Pancreas (tissue), 10 donors: Measurements from ENCODE around the gene MESP1. TPM values are rescaled to one million over a fixed set of nuclear protein-coding genes. Genes with fewer than 3 reads are reported as not detected.

Source experiments
- ATAC-seq, 4 donors: fragments of 200-7000 bp; cut with Tn5 transposase; one replicate each; pipeline versions ENCODE4 v1.8.0 to v1.9.1; 2020; ENCODE audit warnings: mild to moderate bottlenecking in 4 of 4, moderate library complexity in 4 of 4
- DNase-seq, 6 donors: peaks; one replicate each; pipeline ENCODE4 v3.0.0-alpha.2; 2020
- FAIRE-seq: peaks from 2 replicates; lab custom pipeline; 2012; peaks lifted over from hg19 to GRCh38; lab: Jason Lieb, UNC
- H3K27ac ChIP-seq, 4 donors: fragments of 200-600 bp; sonication (generic); 1 replicate in 3 of 4; 2 replicates in 1 of 4; pipeline versions ENCODE4 v1.5.0 to v1.8.0; 2020
- H3K27me3 ChIP-seq, 4 donors: fragments of 200-600 bp; one replicate each; pipeline ENCODE4 v1.8.0; 2021
- H3K36me3 ChIP-seq, 3 donors: fragments of 200-600 bp; sonication (generic) in 1 of 3; one replicate each; pipeline versions ENCODE4 v1.5.0 to v1.8.0; 2020 to 2021
- H3K4me1 ChIP-seq, 3 donors: fragments of 200-600 bp; one replicate each; pipeline ENCODE4 v1.8.0; 2021
- H3K4me3 ChIP-seq, 4 donors: fragments of 200-600 bp; sonication (generic) in 2 of 4; one replicate each; pipeline versions ENCODE4 v1.5.0 to v1.8.0; 2020 to 2021
- H3K9me3 ChIP-seq, 4 donors: fragments of 200-600 bp; one replicate each; pipeline ENCODE4 v1.8.0; 2021
- CTCF ChIP-seq, 4 donors: fragments of 200-600 bp; sonication (generic) in 3 of 4; IDR thresholded peaks; one replicate each; pipeline versions ENCODE4 v1.5.0 to v1.8.0; 2021; ENCODE audit warnings: antibody characterized with exemption in 4 of 4
- WGBS, 2 donors: extraction: QIAGEN DNeasy Blood & Tissue Kit; methylation state at CpG; one replicate each; pipeline ENCODE4 v1.1.7; 2013; 5-methylcytosine and 5-hydroxymethylcytosine counted together
- intact Hi-C, 3 donors: fragments of 100-400 bp; cut with DNase I; formaldehyde crosslinking; loops; one replicate each; pipeline versions ENCODE4 v1.11.1 to v1.14.2; 2022
- polyA plus RNA-seq, 2 donors: library from polyadenylated mRNA; stranded (reverse); fragments of 200-250 nt; gene quantifications; one replicate each; pipeline ENCODE4 v1.2.3, GENCODE V29; 2013
- total RNA-seq, 6 donors: library from RNA; stranded (reverse); fragmentation: NEBNext Ultra II Directional in 4 of 6; extraction: Animal tissue kit (Norgen Biotek cat#: 25700) in 4 of 6; gene quantifications; one replicate each; pipeline versions ENCODE4 v1.2.1 to v1.2.4, GENCODE V29; 2021 to 2023
- donor health status: healthy with polysubstance abuse.
- donor health status: DM: no; HTN: no; CAD: no; lungs with moderate emphysema.
- donor health status: DM: no; HTN: no; CAD: no.
- donor health status: control.
- donor health status: control.
- donor health status: Bipolar disorder and iron deficiency.
- donor health status: DM: yes; HTN: yes; CAD: no.
- donor health status: DM: no; HTN: no; CAD: no.
- donor health status: DM: no; HTN: no; CAD: no.
- donor health status: DM: yes; HTN: yes; CAD: no.

Gene MESP1
- total and polyA plus RNA-seq, 8 donors, result 1.1 to 4.0 (median 2.3) TPM

- no peaks in the 10 kb centered on the region for H3K27me3 ChIP-seq
- FAIRE-seq, result no peak
- 88 to 90% methylated on average over 10 of the region's 10 CpGs for WGBS, 2 donors
- H3K4me3 ChIP-seq, result no peak overlapping the region
- H3K27ac ChIP-seq, result no peak overlapping the region
- H3K36me3 ChIP-seq, result no peaks in the 10 kb centered on the region
- no peak for DNase-seq
- intact Hi-C loops, result no loop called here
- peaks cover 6 to 11% (median 10%) of the 10 kb centered on the region in 3 donors for H3K4me1 ChIP-seq
- no peak for TF ChIP-seq CTCF (IDR thresholded peaks at IDR 0.05)
- no peak for ATAC-seq
- no peaks in the 10 kb centered on the region for H3K9me3 ChIP-seq
Measured at GRCh38 chr15:89777782-89778380, 26.8 kb upstream of the MESP1 start.

- Histone ChIP-seq H3K27ac (no peak overlapping the region), H3K9me3 (no peaks in the 10 kb centered on the region), H3K36me3 (no peaks in the 10 kb centered on the region), H3K27me3 (no peaks in the 10 kb centered on the region), H3K4me3 (peak overlapping the region in 1 of 4 donors; percentile 40), H3K4me1 (peaks cover 6 to 16% (median 7%) of the 10 kb centered on the region in 3 donors)
- DNase-seq (peak in 2 of 6 donors; percentile 17 to 26), FAIRE-seq (no peak), ATAC-seq (no peak)
- intact Hi-C loops, result no loop called here
- 78 to 82% methylated on average over 25 of the region's 25 CpGs for WGBS, 2 donors
- TF ChIP-seq CTCF (IDR thresholded peaks at IDR 0.05), result no peak
Measured at GRCh38 chr15:89777073-89777751, 26.2 kb upstream of the MESP1 start.

- FAIRE-seq (no peak), ATAC-seq (peak; percentile 88 to 93 (median 90)), DNase-seq (peak; percentile 75 to 94 (median 88))
- Histone ChIP-seq H3K27me3 (no peaks in the 10 kb centered on the region), H3K27ac (no peak within 1 kb of the TSS), H3K9me3 (no peaks in the 10 kb centered on the region), H3K4me1 (peaks cover 6 to 16% (median 7%) of the 10 kb centered on the region in 3 donors), H3K36me3 (no peaks in the 10 kb centered on the region), H3K4me3 (peak within 1 kb of the TSS in 3 of 4 donors; percentile 26 to 40 (median 33))
- WGBS, 2 donors, result 13 to 14% methylated on average over 73 to 82 of the region's 82 CpGs
- peak in 2 of 4 donors; percentile 13 to 27 for TF ChIP-seq CTCF (IDR thresholded peaks at IDR 0.05)
- intact Hi-C loops, result no loop called here
Measured at GRCh38 chr15:89776274-89777072, 25.4 kb upstream of the MESP1 start, which contains the start of gene MESP2. MESP2 (plus strand) TSS chr15:89776332; CDS start chr15:89776358, 26 bp downstream.

GRCh38 chr15:89775815-89776214 is 24.8 kb upstream of the MESP1 start:
- peak overlapping the region in 2 of 4 donors; percentile 33 to 40 for H3K4me3 ChIP-seq
- WGBS, 2 donors, result 88 to 90% methylated on average over 14 of the region's 14 CpGs
- no peaks in the 10 kb centered on the region for H3K36me3 ChIP-seq
- peak in 1 of 6 donors; percentile 45 for DNase-seq
- H3K4me1 ChIP-seq, result peaks cover 6 to 16% (median 8%) of the 10 kb centered on the region in 3 donors
- no peaks in the 10 kb centered on the region for H3K9me3 ChIP-seq
- no peak for TF ChIP-seq CTCF (IDR thresholded peaks at IDR 0.05)
- FAIRE-seq, result no peak
- ATAC-seq, result peak in 1 of 4 donors; percentile 3
- intact Hi-C loops, result no loop called here
- H3K27ac ChIP-seq, result no peak overlapping the region
- H3K27me3 ChIP-seq, result no peaks in the 10 kb centered on the region
